ENCODE data around the gene RPS16.

Gene RPS16

GRCh38 chr19:39465956-39466747, 30.4 kb upstream of the RPS16 start:
- no peak for TF ChIP-seq EP300 (IDR thresholded peaks at IDR 0.05; ENCODE audit: borderline replicate concordance)
- TF ChIP-seq CREB1 (IDR thresholded peaks at IDR 0.05; ENCODE audit: low read depth): no peak
- no peak for TF ChIP-seq FOXM1 (IDR thresholded peaks at IDR 0.05; ENCODE audit: borderline replicate concordance, low read depth)
- no peak for TF ChIP-seq CEBPB (IDR thresholded peaks at IDR 0.05)
- no peak for TF ChIP-seq ZBTB7A (IDR thresholded peaks at IDR 0.05; ENCODE audit: low read depth)
- TF ChIP-seq TAF1 (IDR thresholded peaks at IDR 0.05; ENCODE audit: low read depth): no peak
- TF ChIP-seq NFIC (IDR thresholded peaks at IDR 0.05): no peak
- no peak for TF ChIP-seq TEAD4 (IDR thresholded peaks at IDR 0.05)
- TF ChIP-seq EGR1 (IDR thresholded peaks at IDR 0.05): no peak
- TF ChIP-seq YY1 (IDR thresholded peaks at IDR 0.05; ENCODE audit: low read depth): no peak
- TF ChIP-seq TCF12 (IDR thresholded peaks at IDR 0.05; ENCODE audit: low read depth): no peak
- no peak for TF ChIP-seq RAD21 (IDR thresholded peaks at IDR 0.05; ENCODE audit: low read depth)
- no peak for TF ChIP-seq REST (IDR thresholded peaks at IDR 0.05; ENCODE audit: low read depth)
- TF ChIP-seq MAX (IDR thresholded peaks at IDR 0.05): no peak
- TF ChIP-seq, protein P1, sequence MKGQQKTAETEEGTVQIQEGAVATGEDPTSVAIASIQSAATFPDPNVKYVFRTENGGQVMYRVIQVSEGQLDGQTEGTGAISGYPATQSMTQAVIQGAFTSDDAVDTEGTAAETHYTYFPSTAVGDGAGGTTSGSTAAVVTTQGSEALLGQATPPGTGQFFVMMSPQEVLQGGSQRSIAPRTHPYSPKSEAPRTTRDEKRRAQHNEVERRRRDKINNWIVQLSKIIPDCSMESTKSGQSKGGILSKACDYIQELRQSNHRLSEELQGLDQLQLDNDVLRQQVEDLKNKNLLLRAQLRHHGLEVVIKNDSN (IDR thresholded peaks at IDR 0.05): no peak

- TF ChIP-seq TEAD4 (IDR thresholded peaks at IDR 0.05): no peak
- no peak for TF ChIP-seq REST (IDR thresholded peaks at IDR 0.05; ENCODE audit: low read depth)
- TF ChIP-seq ZBTB7A (IDR thresholded peaks at IDR 0.05; ENCODE audit: low read depth): no peak
- TF ChIP-seq, protein P1 (IDR thresholded peaks at IDR 0.05): no peak
- no peak for TF ChIP-seq TCF12 (IDR thresholded peaks at IDR 0.05; ENCODE audit: low read depth)
These were observed 27.7 kb upstream of the RPS16 start for GRCh38 chr19:39463403-39463802.

- TF ChIP-seq FOXM1 (IDR thresholded peaks at IDR 0.05; ENCODE audit: borderline replicate concordance, low read depth) (no peak), EP300 (IDR thresholded peaks at IDR 0.05; ENCODE audit: borderline replicate concordance) (no peak), TEAD4 (IDR thresholded peaks at IDR 0.05) (no peak), TAF1 (IDR thresholded peaks at IDR 0.05; ENCODE audit: low read depth) (no peak), NFIC (IDR thresholded peaks at IDR 0.05) (no peak), TCF12 (IDR thresholded peaks at IDR 0.05; ENCODE audit: low read depth) (no peak), RAD21 (IDR thresholded peaks at IDR 0.05; ENCODE audit: low read depth) (no peak), REST (IDR thresholded peaks at IDR 0.05; ENCODE audit: low read depth) (no peak), EGR1 (IDR thresholded peaks at IDR 0.05) (no peak), CREB1 (IDR thresholded peaks at IDR 0.05; ENCODE audit: low read depth) (no peak), MAX (IDR thresholded peaks at IDR 0.05) (no peak)
- TF ChIP-seq, protein P1 (IDR thresholded peaks at IDR 0.05): no peak
These were observed 13.5 kb upstream of the RPS16 start for GRCh38 chr19:39449116-39449797.
